Ascending aorta (tissue), 2 donors: Measurements from ENCODE around the gene CHSY1. TPM values are rescaled to one million over a fixed set of nuclear protein-coding genes. Genes with fewer than 3 reads are reported as not detected.

ENCODE experiments used
- DNase-seq, 2 donors: peaks; one replicate each; pipeline ENCODE4 v3.0.0-alpha.2; 2019; ENCODE audit warnings: low spot score in 2 of 2
- H3K27ac ChIP-seq, 2 donors: fragments of 200-600 bp; sonication (generic); one replicate each; pipeline ENCODE4 v1.5.1; 2016 to 2017; ENCODE audit warnings: mild to moderate bottlenecking in 1 of 2
- H3K27me3 ChIP-seq: fragments of 200-600 bp; sonication (generic); one replicate; pipeline ENCODE4 v1.5.1; 2017
- H3K36me3 ChIP-seq, 2 donors: fragments of 200-600 bp; sonication (generic); one replicate each; pipeline ENCODE4 v1.5.1; 2016
- H3K4me1 ChIP-seq, 2 donors: fragments of 200-600 bp; sonication (generic); one replicate each; pipeline ENCODE4 v1.5.1; 2016 to 2017; ENCODE audit warnings: mild to moderate bottlenecking in 1 of 2
- H3K4me3 ChIP-seq, 2 donors: fragments of 200-600 bp; sonication (generic); one replicate each; pipeline ENCODE4 v1.5.1; 2016 to 2017; ENCODE audit warnings: mild to moderate bottlenecking in 1 of 2
- H3K9me3 ChIP-seq, 2 donors: fragments of 200-600 bp; sonication (generic); one replicate each; pipeline ENCODE4 v1.5.1; 2016
- CTCF ChIP-seq, 3 experiments: fragments of 200-600 bp in 2 of 3; fragments of 450-650 bp in 1 of 3; sonication (generic) in 2 of 3; IDR thresholded peaks; one replicate each; pipeline ENCODE4 v1.5.1; 2016 to 2019; ENCODE audit warnings: antibody characterized with exemption in 3 of 3, mild to moderate bottlenecking in 1 of 3, moderate library complexity in 1 of 3
- intact Hi-C: fragments of 100-400 bp; cut with DNase I; formaldehyde crosslinking; loops from one replicate; pipeline ENCODE4 v1.15.1; 2023
- total RNA-seq: library from RNA; depleted of rRNA; stranded (reverse); fragments of >200 nt; gene quantifications from one replicate; pipeline ENCODE4 v1.1.0, GENCODE V29; 2016

The CHSY1 gene
- total RNA-seq, 1 donor from 2014 or later = 47.4 TPM

GRCh38 chr15:101272584-101272983 lies 20.7 kb upstream of the CHSY1 start:
- intact Hi-C loops = no loop called here
- Histone ChIP-seq H3K36me3 (peaks cover 50 to 70% of the 10 kb centered on the region in 2 donors), H3K4me3 (no peak overlapping the region), H3K4me1 (peaks cover 0 to 18% of the 10 kb centered on the region in 2 donors), H3K9me3 (no peaks in the 10 kb centered on the region), H3K27me3 (no peaks in the 10 kb centered on the region), H3K27ac (no peak overlapping the region)
- no peak for TF ChIP-seq CTCF (IDR thresholded peaks at IDR 0.05)
- no peak for DNase-seq

DNA sequence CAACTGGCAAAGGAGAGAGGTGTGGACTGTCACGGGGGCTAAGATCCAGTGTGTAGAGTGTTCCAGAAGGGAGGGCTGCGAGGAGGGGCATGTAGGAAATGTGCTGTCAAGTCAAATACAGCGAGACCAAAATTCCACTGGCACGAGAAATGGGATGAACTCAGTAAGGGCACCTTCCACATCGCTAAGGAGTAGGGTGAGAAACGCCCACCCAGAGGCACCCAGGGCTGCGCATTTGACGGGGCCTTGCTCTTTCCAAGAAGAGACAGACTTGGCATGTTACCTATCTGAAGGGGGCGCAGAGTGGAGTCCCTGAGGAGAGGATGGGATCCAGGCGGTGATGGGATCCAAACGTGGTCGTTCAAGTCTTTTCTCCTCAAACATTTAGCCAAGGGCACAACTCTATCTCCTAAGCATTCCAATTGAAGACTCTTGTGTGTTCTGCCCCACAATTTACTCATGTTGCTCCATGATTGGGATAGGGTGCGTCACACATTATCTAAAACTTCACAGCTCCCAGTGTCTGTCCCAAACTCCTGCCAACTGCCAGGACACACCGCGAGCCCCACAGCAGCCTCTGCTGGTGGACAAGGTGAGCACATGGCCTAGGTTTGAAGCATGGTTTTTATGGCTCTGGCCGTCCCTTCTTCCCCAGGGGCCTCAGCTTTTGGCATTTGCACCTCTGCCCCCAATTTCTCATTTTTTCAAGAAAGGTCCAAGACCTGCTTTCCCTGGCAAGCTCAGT lies 17.8 kb upstream of the CHSY1 start:
- peaks cover 0 to 14% of the 10 kb centered on the region in 2 donors for H3K4me1 ChIP-seq
- peak overlapping the region in 1 of 2 donors; percentile 9 for H3K27ac ChIP-seq
- H3K9me3 ChIP-seq = no peaks in the 10 kb centered on the region
- no peak for DNase-seq
- TF ChIP-seq CTCF (IDR thresholded peaks at IDR 0.05) = peak in 1 of 3 experiments; percentile 12
- H3K36me3 ChIP-seq = peaks cover 44 to 59% of the 10 kb centered on the region in 2 donors
- intact Hi-C loops = no loop called here
- H3K4me3 ChIP-seq = no peak overlapping the region
- no peaks in the 10 kb centered on the region for H3K27me3 ChIP-seq

DNA sequence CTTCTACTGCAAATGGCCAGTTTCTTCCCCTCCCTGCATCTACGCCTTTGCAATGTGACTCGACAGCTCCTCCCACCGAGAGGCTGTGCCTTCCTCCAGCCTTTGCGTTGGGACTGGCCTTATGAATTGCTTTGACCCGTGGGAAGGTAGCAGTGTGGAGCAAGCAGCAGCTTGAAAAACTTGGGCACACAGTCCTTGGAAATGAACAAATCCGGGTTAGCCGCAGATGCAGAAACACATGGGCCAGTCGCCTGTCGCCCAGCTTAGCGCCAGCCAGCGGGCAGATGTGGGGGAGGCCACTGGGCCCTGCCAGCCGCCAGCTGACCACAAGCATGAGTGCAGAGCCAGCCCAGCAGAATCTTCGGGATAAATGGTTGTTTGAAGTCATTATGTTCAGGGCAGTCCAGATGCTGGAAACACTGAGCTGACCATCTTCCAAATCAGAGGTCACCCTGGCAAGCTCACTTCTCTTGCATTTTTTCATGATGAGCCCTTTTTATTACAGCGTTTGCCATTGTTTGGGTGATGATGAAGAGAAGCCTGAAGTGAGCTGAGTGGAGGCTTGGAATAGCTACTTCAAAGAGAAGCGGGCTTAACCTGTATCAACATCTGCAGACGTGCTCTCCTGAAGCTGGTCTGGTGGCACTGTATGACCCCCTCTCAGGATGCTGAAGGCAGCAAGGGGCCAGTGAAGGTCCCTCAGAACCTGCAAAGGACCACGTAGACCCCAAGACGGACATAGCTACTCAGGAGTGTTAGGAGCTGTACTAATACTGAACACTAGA lies 15.7 kb upstream of the CHSY1 start:
- DNase-seq = peak in 1 of 2 donors; percentile 76
- Histone ChIP-seq H3K9me3 (no peaks in the 10 kb centered on the region), H3K4me3 (no peak overlapping the region), H3K27ac (peak overlapping the region; percentile 81), H3K36me3 (peaks cover 23 to 38% of the 10 kb centered on the region in 2 donors), H3K27me3 (no peaks in the 10 kb centered on the region), H3K4me1 (peaks cover 0 to 14% of the 10 kb centered on the region in 2 donors)
- intact Hi-C loops = no loop called here
- no peak for TF ChIP-seq CTCF (IDR thresholded peaks at IDR 0.05)

DNA sequence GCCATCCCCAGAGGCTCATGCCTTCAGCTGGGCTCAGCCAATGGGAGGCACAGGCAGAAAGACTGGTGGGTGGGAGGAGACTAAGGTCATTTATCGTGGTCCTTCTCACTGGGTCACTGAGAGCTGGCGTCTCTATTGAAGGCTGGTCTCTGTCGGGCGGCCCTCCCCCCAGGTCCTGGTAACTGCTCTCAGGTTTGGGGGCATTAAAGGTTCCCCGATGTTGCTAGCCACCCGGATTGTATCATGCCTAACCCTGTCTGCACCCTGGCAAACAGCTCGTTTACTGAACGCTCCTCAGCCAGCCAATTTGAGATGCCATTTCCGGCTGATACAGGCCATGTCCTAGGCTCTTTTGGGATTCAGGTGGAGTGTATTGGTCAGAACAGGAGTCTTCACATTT lies 14.9 kb upstream of the CHSY1 start:
- Histone ChIP-seq H3K27ac (peak overlapping the region; percentile 81), H3K4me3 (no peak overlapping the region), H3K27me3 (no peaks in the 10 kb centered on the region), H3K9me3 (no peaks in the 10 kb centered on the region), H3K4me1 (peaks cover 0 to 14% of the 10 kb centered on the region in 2 donors), H3K36me3 (peaks cover 15 to 30% of the 10 kb centered on the region in 2 donors)
- DNase-seq = no peak
- intact Hi-C loops = no loop called here
- TF ChIP-seq CTCF (IDR thresholded peaks at IDR 0.05) = no peak

GRCh38 chr15:101266034-101266433 lies 14.2 kb upstream of the CHSY1 start:
- intact Hi-C loops = no loop called here
- Histone ChIP-seq H3K27ac (peak overlapping the region; percentile 81), H3K9me3 (no peaks in the 10 kb centered on the region), H3K27me3 (no peaks in the 10 kb centered on the region), H3K4me1 (peaks cover 0 to 14% of the 10 kb centered on the region in 2 donors), H3K36me3 (peaks cover 8 to 23% of the 10 kb centered on the region in 2 donors), H3K4me3 (no peak overlapping the region)
- no peak for TF ChIP-seq CTCF (IDR thresholded peaks at IDR 0.05)
- DNase-seq = peak in 1 of 2 donors; percentile 65
